K562 (cell line): Measurements from ENCODE around the gene GABARAP. TPM values are rescaled to one million over a fixed set of nuclear protein-coding genes. Genes with fewer than 3 reads are reported as not detected.

Experiments used
- ASH1L ChIP-seq: fragments of 450-650 bp; IDR thresholded peaks from 2 replicates; pipeline ENCODE4 v1.6.1; 2018; ENCODE audit warnings: borderline replicate concordance, mild to moderate bottlenecking, low read depth; ENCODE audit not compliant: partially characterized antibody
- CREB3L1 ChIP-seq: fragments of 450-650 bp; IDR thresholded peaks from 2 replicates; pipeline ENCODE4 v1.6.1; 2014; ENCODE audit warnings: low read depth, mild to moderate bottlenecking, moderate library complexity, borderline replicate concordance
- ETV1 ChIP-seq: fragments of 450-650 bp; conservative IDR thresholded peaks from 2 replicates; pipeline ENCODE4 v1.6.1; 2016; ENCODE audit warnings: missing genetic modification characterization, control low read depth, low read depth, missing compliant biosample characterization
- EWSR1 ChIP-seq: fragments of 450-650 bp; IDR thresholded peaks from 2 replicates; pipeline ENCODE4 v1.6.1; 2018; ENCODE audit warnings: borderline replicate concordance, mild to moderate bottlenecking, low read depth, moderate library complexity; ENCODE audit not compliant: partially characterized antibody
- FIP1L1 ChIP-seq: fragments of 200-400 bp; formaldehyde crosslinking; IDR thresholded peaks from 2 replicates; pipeline ENCODE4 v1.6.1; 2018; ENCODE audit warnings: mild to moderate bottlenecking, low read depth, low read length; ENCODE audit not compliant: poor library complexity, severe bottlenecking
- MAFK ChIP-seq: IDR thresholded peaks from 2 replicates; pipeline ENCODE4 v1.6.1; 2011; ENCODE audit warnings: low read length, improper control_type of control experiment
- MAZ ChIP-seq, 2 experiments: fragments of 450-650 bp in 1 of 2; sonication (generic) in 1 of 2; formaldehyde crosslinking; IDR thresholded peaks in 1 of 2; conservative IDR thresholded peaks in 1 of 2; 2 replicates each; pipeline versions ENCODE4 v1.4.0 to v1.5.0; 2020; ENCODE audit warnings: mild to moderate bottlenecking in 1 of 2, missing genetic modification reagents in 1 of 2
- PML ChIP-seq: IDR thresholded peaks from 2 replicates; pipeline ENCODE4 v1.6.1; 2012; ENCODE audit warnings: low read length, inconsistent platforms
- POLR2A ChIP-seq: fragments of 450-650 bp; conservative IDR thresholded peaks from 2 replicates; pipeline ENCODE4 v1.6.1; 2016
- POU5F1 ChIP-seq: fragments of 150-350 bp; IDR thresholded peaks from 2 replicates; pipeline ENCODE4 v1.6.1; 2014; ENCODE audit warnings: borderline replicate concordance, low read length, low read depth, mild to moderate bottlenecking; ENCODE audit not compliant: partially characterized antibody
- SIX5 ChIP-seq, 2 experiments: IDR thresholded peaks; 2 replicates each; pipeline ENCODE4 v1.6.1; 2011; ENCODE audit warnings: low read length in 2 of 2, borderline replicate concordance in 1 of 2, low read depth in 1 of 2, mild to moderate bottlenecking in 1 of 2, moderate library complexity in 1 of 2; ENCODE audit not compliant: insufficient read depth in 1 of 2
- SMAD2 ChIP-seq: fragments of 150-350 bp; IDR thresholded peaks from 2 replicates; pipeline ENCODE4 v1.6.1; 2014; ENCODE audit warnings: low read depth, mild to moderate bottlenecking, low read length
- TBP ChIP-seq: optimal IDR thresholded peaks from 2 replicates; pipeline ENCODE3; 2011; ENCODE audit warnings: low read depth, low read length, improper control_type of control experiment
- TRIM24 ChIP-seq, 2 experiments: fragments of 450-650 bp; IDR thresholded peaks; 2 replicates each; pipeline ENCODE4 v1.6.1; 2016
- ZBED1 ChIP-seq: IDR thresholded peaks from 2 replicates; pipeline ENCODE4 v1.6.1; 2014
- ZFP36 ChIP-seq: fragments of 150-350 bp; IDR thresholded peaks from 2 replicates; pipeline ENCODE4 v1.6.1; 2018; ENCODE audit warnings: low read length, low read depth; ENCODE audit not compliant: partially characterized antibody
- ZNF551 ChIP-seq: fragments of 250-450 bp; sonication (Bioruptor Pico); IDR thresholded peaks from 2 replicates; pipeline ENCODE4 v1.5.0; 2021; ENCODE audit warnings: mild to moderate bottlenecking, moderate library complexity
- polyA plus RNA-seq, 8 experiments: library from polyadenylated mRNA; depleted of rRNA in 4 of 8; stranded (reverse) in 5 of 8; unstranded in 3 of 8; fragments of >200 nt; fragmentation: Nextera tagmentation in 2 of 8; fragmentation: Illumina TruSeq in 1 of 8; extraction: Ambion mirVana in 2 of 8; extraction: Trizol in 1 of 8; gene quantifications; 2 replicates each; pipeline versions ENCODE4 v1.2.1 to v1.2.3, GENCODE V29; 2011 to 2014; ENCODE audit warnings: inconsistent platforms in 1 of 8, missing spikeins in 1 of 8
- total RNA-seq, 7 experiments: library from RNA; depleted of rRNA in 6 of 7; stranded (reverse); fragments of >200 nt in 6 of 7; fragmentation: Illumina TruSeq in 2 of 7; extraction: Trizol in 2 of 7; gene quantifications; 2 replicates each; pipeline versions ENCODE4 v1.2.1 to v1.2.3, GENCODE V29; 2011 to 2021; ENCODE audit warnings: low replicate concordance in 1 of 7
- TF ChIP-seq, protein P1 (sequence below): fragments of 450-650 bp; IDR thresholded peaks from 2 replicates; pipeline ENCODE4 v1.7.1; 2018; ENCODE audit warnings: mild to moderate bottlenecking, low read depth; ENCODE audit not compliant: partially characterized antibody
- TF ChIP-seq, protein P2 (sequence below): fragments of 450-650 bp; IDR thresholded peaks from 2 replicates; pipeline ENCODE4 v1.6.1; 2016

Gene GABARAP
- total and polyA plus RNA-seq, 9 of the 15 experiments (the other 6 are each of a cell fraction or from before 2014, with no cell fraction given), result 47.5 to 373 (median 152) TPM

- TF ChIP-seq ASH1L, result peak; percentile 51
- TF ChIP-seq MAFK, result no peak
- TF ChIP-seq ZNF551 (CRISPR knock-in tag), result no peak
- peak in 1 of 2 experiments; percentile 3; a peak in 1 of 4 replicates for TF ChIP-seq TRIM24 (IDR thresholded peaks at IDR 0.05)
- TF ChIP-seq, protein P1, sequence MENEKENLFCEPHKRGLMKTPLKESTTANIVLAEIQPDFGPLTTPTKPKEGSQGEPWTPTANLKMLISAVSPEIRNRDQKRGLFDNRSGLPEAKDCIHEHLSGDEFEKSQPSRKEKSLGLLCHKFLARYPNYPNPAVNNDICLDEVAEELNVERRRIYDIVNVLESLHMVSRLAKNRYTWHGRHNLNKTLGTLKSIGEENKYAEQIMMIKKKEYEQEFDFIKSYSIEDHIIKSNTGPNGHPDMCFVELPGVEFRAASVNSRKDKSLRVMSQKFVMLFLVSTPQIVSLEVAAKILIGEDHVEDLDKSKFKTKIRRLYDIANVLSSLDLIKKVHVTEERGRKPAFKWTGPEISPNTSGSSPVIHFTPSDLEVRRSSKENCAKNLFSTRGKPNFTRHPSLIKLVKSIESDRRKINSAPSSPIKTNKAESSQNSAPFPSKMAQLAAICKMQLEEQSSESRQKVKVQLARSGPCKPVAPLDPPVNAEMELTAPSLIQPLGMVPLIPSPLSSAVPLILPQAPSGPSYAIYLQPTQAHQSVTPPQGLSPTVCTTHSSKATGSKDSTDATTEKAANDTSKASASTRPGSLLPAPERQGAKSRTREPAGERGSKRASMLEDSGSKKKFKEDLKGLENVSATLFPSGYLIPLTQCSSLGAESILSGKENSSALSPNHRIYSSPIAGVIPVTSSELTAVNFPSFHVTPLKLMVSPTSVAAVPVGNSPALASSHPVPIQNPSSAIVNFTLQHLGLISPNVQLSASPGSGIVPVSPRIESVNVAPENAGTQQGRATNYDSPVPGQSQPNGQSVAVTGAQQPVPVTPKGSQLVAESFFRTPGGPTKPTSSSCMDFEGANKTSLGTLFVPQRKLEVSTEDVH, result peak; percentile 55
- TF ChIP-seq EWSR1, result no peak
- no peak for TF ChIP-seq SMAD2
- peak; percentile 93 to 100 for TF ChIP-seq MAZ (CRISPR knock-in tag; conservative IDR thresholded peaks at IDR 0.05 in 1 of 2, IDR thresholded peaks at IDR 0.05 in 1 of 2)
- TF ChIP-seq ZFP36, result peak; percentile 41
- peak; percentile 93 for TF ChIP-seq CREB3L1
- 0 out of 2 replicates have a peak, but pooled peaks have one; percentile 5 for TF ChIP-seq ZBED1
- peak; percentile 73 for TF ChIP-seq POLR2A
- TF ChIP-seq ETV1 (tag), result peak; percentile 85
- peak; percentile 22 for TF ChIP-seq TBP
- peak; percentile 71 for TF ChIP-seq FIP1L1
- TF ChIP-seq, protein P2, sequence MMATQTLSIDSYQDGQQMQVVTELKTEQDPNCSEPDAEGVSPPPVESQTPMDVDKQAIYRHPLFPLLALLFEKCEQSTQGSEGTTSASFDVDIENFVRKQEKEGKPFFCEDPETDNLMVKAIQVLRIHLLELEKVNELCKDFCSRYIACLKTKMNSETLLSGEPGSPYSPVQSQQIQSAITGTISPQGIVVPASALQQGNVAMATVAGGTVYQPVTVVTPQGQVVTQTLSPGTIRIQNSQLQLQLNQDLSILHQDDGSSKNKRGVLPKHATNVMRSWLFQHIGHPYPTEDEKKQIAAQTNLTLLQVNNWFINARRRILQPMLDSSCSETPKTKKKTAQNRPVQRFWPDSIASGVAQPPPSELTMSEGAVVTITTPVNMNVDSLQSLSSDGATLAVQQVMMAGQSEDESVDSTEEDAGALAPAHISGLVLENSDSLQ, result peak; percentile 79
- peak; percentile 54 to 68 for TF ChIP-seq SIX5 (IDR thresholded peaks at IDR 0.05; ENCODE audit: borderline replicate concordance in 1 of 2, insufficient read depth in 1 of 2, low read depth in 1 of 2, low read length in 2 of 2)
- TF ChIP-seq POU5F1, result peak; percentile 84
- 0 out of 2 replicates have a peak, but pooled peaks have one; percentile 39 for TF ChIP-seq PML
Observed at GRCh38 chr17:7239091-7240027, 2.9 kb downstream of the GABARAP start, which contains the start of gene PHF23 (continued).
